ENCODE data around the gene PTPRN2. TPM values are rescaled to one million over a fixed set of nuclear protein-coding genes. Genes with fewer than 3 reads are reported as not detected.

Gene PTPRN2
- total RNA-seq, 1 experiment from 2014 or later, result not detected

DNA sequence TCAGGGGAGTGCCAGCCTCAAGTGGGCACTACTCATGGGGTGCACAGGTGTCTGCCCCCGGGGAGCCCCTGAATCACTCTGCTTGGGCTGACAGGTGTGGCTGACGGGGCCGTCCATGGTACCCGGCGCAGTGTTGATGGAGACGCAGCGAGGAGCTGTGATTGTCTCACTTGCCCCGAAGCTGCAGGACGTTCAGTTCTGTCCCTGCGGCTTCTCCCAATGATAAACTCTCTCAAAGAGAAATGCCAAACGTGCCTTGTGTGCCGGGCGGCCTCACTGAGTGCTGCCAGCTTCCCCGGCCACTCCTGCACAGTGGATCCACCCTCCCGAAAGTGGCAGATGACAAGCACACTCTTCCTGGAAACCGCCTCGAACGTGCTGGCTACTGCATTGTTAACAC is 1047.6 kb downstream of the PTPRN2 start:
- Histone ChIP-seq H3K9me2 (ENCODE audit: insufficient read depth) (no peaks in the 10 kb centered on the region), H3K36me3 (ENCODE audit: low read depth) (0 out of 2 replicates have a peak, but pooled peaks cover under 1% of the 10 kb centered on the region), H4K20me1 (ENCODE audit: insufficient read depth) (no peaks in the 10 kb centered on the region), H3K79me2 (ENCODE audit: low read depth) (no peaks in the 10 kb centered on the region), H3F3A (ENCODE audit: insufficient read depth, low read depth) (no peaks in the 10 kb centered on the region), H3K27me3 (ENCODE audit: insufficient read depth, low read depth) (peaks cover 96% of the 10 kb centered on the region), H3K27ac (no peak overlapping the region), H3K9me3 (ENCODE audit: insufficient read depth, low read depth) (no peaks in the 10 kb centered on the region), H3K4me1 (replicated peaks; ENCODE audit: insufficient read depth) (no peaks in the 10 kb centered on the region), H3K4me3 (no peak overlapping the region), H3K4me2 (no peak overlapping the region), H2AFZ (no peak overlapping the region)
- ChIA-PET CTCF (no interaction called here), POLR2A (ENCODE audit: unreplicated experiment) (no interaction called here)
- TF ChIP-seq, protein P1, sequence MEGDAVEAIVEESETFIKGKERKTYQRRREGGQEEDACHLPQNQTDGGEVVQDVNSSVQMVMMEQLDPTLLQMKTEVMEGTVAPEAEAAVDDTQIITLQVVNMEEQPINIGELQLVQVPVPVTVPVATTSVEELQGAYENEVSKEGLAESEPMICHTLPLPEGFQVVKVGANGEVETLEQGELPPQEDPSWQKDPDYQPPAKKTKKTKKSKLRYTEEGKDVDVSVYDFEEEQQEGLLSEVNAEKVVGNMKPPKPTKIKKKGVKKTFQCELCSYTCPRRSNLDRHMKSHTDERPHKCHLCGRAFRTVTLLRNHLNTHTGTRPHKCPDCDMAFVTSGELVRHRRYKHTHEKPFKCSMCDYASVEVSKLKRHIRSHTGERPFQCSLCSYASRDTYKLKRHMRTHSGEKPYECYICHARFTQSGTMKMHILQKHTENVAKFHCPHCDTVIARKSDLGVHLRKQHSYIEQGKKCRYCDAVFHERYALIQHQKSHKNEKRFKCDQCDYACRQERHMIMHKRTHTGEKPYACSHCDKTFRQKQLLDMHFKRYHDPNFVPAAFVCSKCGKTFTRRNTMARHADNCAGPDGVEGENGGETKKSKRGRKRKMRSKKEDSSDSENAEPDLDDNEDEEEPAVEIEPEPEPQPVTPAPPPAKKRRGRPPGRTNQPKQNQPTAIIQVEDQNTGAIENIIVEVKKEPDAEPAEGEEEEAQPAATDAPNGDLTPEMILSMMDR (conservative IDR thresholded peaks at IDR 0.05), result no peak
- TF ChIP-seq EZH2 (IDR thresholded peaks at IDR 0.05; ENCODE audit: low read depth), result no peak
- intact Hi-C loops (cut with micrococcal nuclease; ENCODE audit: unreplicated experiment), result no loop called here
- DNase-seq, result no peak
- no TSS peak for BruUV-seq (replicated peaks)

DNA sequence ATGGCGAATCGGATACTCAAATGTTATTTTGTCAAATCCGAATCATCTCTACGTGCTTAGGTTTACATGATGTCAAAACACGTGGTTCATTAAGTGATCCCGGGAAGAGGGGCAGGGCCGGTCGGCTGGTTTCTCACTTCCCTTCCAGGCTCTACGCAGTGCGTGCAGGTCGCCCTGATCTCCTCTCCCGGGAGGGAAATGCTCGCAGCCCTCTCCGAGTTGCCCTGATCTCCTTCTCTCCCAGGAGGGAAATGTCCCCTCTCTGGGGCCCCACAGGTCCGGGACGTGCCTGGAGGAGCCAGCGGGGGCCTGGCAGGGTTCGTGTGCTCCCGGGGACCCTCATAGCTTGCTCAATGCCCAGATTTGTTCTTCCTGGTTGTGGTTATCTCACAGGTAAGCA is 1048.1 kb downstream of the PTPRN2 start:
- DNase-seq, result no peak
- H3K4me1 ChIP-seq (replicated peaks; ENCODE audit: insufficient read depth), result no peaks in the 10 kb centered on the region
- H3F3A ChIP-seq (ENCODE audit: insufficient read depth, low read depth), result no peaks in the 10 kb centered on the region
- no peak overlapping the region for H3K27ac ChIP-seq
- CTCF ChIA-PET, result no interaction called here
- H3K4me2 ChIP-seq, result no peak overlapping the region
- peaks cover 99% of the 10 kb centered on the region for H3K27me3 ChIP-seq (ENCODE audit: insufficient read depth, low read depth)
- 0 out of 2 replicates have a peak, but pooled peaks cover 3% of the 10 kb centered on the region for H3K36me3 ChIP-seq (ENCODE audit: low read depth)
- H2AFZ ChIP-seq, result no peak overlapping the region
- H3K4me3 ChIP-seq, result no peak overlapping the region
- no peaks in the 10 kb centered on the region for H3K79me2 ChIP-seq (ENCODE audit: low read depth)
- intact Hi-C loops (cut with micrococcal nuclease; ENCODE audit: unreplicated experiment), result no loop called here
- no peaks in the 10 kb centered on the region for H3K9me2 ChIP-seq (ENCODE audit: insufficient read depth)
- no TSS peak for BruUV-seq (replicated peaks)
- H4K20me1 ChIP-seq (ENCODE audit: insufficient read depth), result no peaks in the 10 kb centered on the region
- H3K9me3 ChIP-seq (ENCODE audit: insufficient read depth, low read depth), result no peaks in the 10 kb centered on the region
- TF ChIP-seq, protein P1 (conservative IDR thresholded peaks at IDR 0.05), result no peak
- TF ChIP-seq EZH2 (IDR thresholded peaks at IDR 0.05; ENCODE audit: low read depth), result no peak
- POLR2A ChIA-PET (ENCODE audit: unreplicated experiment), result no interaction called here

DNA sequence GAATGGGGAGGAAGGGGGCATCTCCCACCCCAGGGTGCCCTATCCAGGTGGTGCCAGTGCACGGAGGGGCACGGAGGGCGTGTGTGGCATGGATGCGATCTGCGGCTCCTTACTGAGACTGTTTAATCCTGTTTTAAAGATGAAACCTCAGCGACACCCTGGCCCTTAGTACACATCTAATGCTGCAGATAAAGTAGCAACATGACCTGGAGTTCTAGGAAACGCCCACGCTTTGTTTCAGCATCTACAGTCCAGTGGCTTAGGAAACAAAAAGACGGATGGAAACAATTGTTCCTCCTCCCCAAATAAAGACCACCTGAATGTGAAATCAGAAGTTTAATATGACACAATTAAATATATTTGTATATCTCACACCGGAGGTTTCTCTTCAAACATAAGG is 1048.9 kb downstream of the PTPRN2 start:
- no peak for DNase-seq
- no peaks in the 10 kb centered on the region for H3F3A ChIP-seq (ENCODE audit: insufficient read depth, low read depth)
- BruUV-seq (replicated peaks), result no TSS peak
- no peak overlapping the region for H2AFZ ChIP-seq
- no peaks in the 10 kb centered on the region for H3K9me2 ChIP-seq (ENCODE audit: insufficient read depth)
- CTCF ChIA-PET, result no interaction called here
- intact Hi-C loops (cut with micrococcal nuclease; ENCODE audit: unreplicated experiment), result no loop called here
- no peaks in the 10 kb centered on the region for H3K79me2 ChIP-seq (ENCODE audit: low read depth)
- no peak overlapping the region for H3K4me3 ChIP-seq
- H3K36me3 ChIP-seq (ENCODE audit: low read depth), result 0 out of 2 replicates have a peak, but pooled peaks cover 3% of the 10 kb centered on the region
- no peak for TF ChIP-seq EZH2 (IDR thresholded peaks at IDR 0.05; ENCODE audit: low read depth)
- TF ChIP-seq, protein P1 (conservative IDR thresholded peaks at IDR 0.05), result no peak
- H3K4me1 ChIP-seq (replicated peaks; ENCODE audit: insufficient read depth), result no peaks in the 10 kb centered on the region
- no peaks in the 10 kb centered on the region for H4K20me1 ChIP-seq (ENCODE audit: insufficient read depth)
- H3K4me2 ChIP-seq, result no peak overlapping the region
- H3K27me3 ChIP-seq (ENCODE audit: insufficient read depth, low read depth), result peaks cover 99% of the 10 kb centered on the region
- POLR2A ChIA-PET (ENCODE audit: unreplicated experiment), result no interaction called here
- no peaks in the 10 kb centered on the region for H3K9me3 ChIP-seq (ENCODE audit: insufficient read depth, low read depth)
- H3K27ac ChIP-seq, result no peak overlapping the region

Measured in PC-9 (cell line).